ENCODE results near the gene DNAH9.

Gene DNAH9

GRCh38 chr17:11848330-11848729 lies 250.1 kb downstream of the DNAH9 start:
- DNase-seq (ENCODE audit: low read depth in 3 of 3): no peak

- DNase-seq (ENCODE audit: low read depth in 3 of 3): no peak
Measured at GRCh38 chr17:11852231-11852630, 254.0 kb downstream of the DNAH9 start.

- DNase-seq (ENCODE audit: low read depth in 3 of 3): no peak
Measured at GRCh38 chr17:11852912-11853311, 254.6 kb downstream of the DNAH9 start.

- no peak for DNase-seq (ENCODE audit: low read depth in 3 of 3)
Measured at GRCh38 chr17:11853321-11854151, 255.3 kb downstream of the DNAH9 start.

- DNase-seq (ENCODE audit: low read depth in 3 of 3): no peak
Measured at GRCh38 chr17:11855306-11855705, 257.0 kb downstream of the DNAH9 start.

- no peak for DNase-seq (ENCODE audit: low read depth in 3 of 3)
Measured at GRCh38 chr17:11857006-11857405, 258.7 kb downstream of the DNAH9 start.

GRCh38 chr17:11869680-11870394 lies 271.6 kb downstream of the DNAH9 start:
- no peak for DNase-seq (ENCODE audit: low read depth in 3 of 3)

- no peak for DNase-seq (ENCODE audit: low read depth in 3 of 3)
Measured at GRCh38 chr17:11871773-11872172, 273.5 kb downstream of the DNAH9 start.

GRCh38 chr17:11874756-11875155 lies 276.5 kb downstream of the DNAH9 start:
- no peak for DNase-seq (ENCODE audit: low read depth in 3 of 3)

GRCh38 chr17:11880714-11881113 lies 282.4 kb downstream of the DNAH9 start:
- DNase-seq (ENCODE audit: low read depth in 3 of 3): no peak

- no peak for DNase-seq (ENCODE audit: low read depth in 3 of 3)
Measured at GRCh38 chr17:11882716-11883115, 284.4 kb downstream of the DNAH9 start.

GRCh38 chr17:11885051-11885450 lies 286.8 kb downstream of the DNAH9 start:
- no peak for DNase-seq (ENCODE audit: low read depth in 3 of 3)

- no peak for DNase-seq (ENCODE audit: low read depth in 3 of 3)
Measured at GRCh38 chr17:11889266-11889665, 291.0 kb downstream of the DNAH9 start.

GRCh38 chr17:11893862-11894261 lies 295.6 kb downstream of the DNAH9 start:
- DNase-seq (ENCODE audit: low read depth in 3 of 3): no peak

- DNase-seq (ENCODE audit: low read depth in 3 of 3): no peak
Measured at GRCh38 chr17:11896199-11896598, 297.9 kb downstream of the DNAH9 start.

GRCh38 chr17:11898526-11899235 lies 300.4 kb downstream of the DNAH9 start:
- no peak for DNase-seq (ENCODE audit: low read depth in 3 of 3)

GRCh38 chr17:11899537-11899942 lies 301.3 kb downstream of the DNAH9 start:
- no peak for DNase-seq (ENCODE audit: low read depth in 3 of 3)

- DNase-seq (ENCODE audit: low read depth in 3 of 3): no peak
Measured at GRCh38 chr17:11900041-11900476, 301.8 kb downstream of the DNAH9 start.

- DNase-seq (ENCODE audit: low read depth in 3 of 3): no peak
Measured at GRCh38 chr17:11900655-11901054, 302.4 kb downstream of the DNAH9 start.

- DNase-seq (ENCODE audit: low read depth in 3 of 3): no peak
Measured at GRCh38 chr17:11901931-11902330, 303.7 kb downstream of the DNAH9 start.

GRCh38 chr17:11908711-11909146 lies 310.5 kb downstream of the DNAH9 start:
- DNase-seq (ENCODE audit: low read depth in 3 of 3): no peak

GRCh38 chr17:11909348-11909747 lies 311.1 kb downstream of the DNAH9 start:
- DNase-seq (ENCODE audit: low read depth in 3 of 3): no peak

All from stimulated activated CD4-positive, alpha-beta T cell treated with anti-CD3 and anti-CD28 coated beads, TNF-alpha, amount 100 ng/mL, for 4 hours (primary cell).